Upper lobe of left lung (tissue), 6 donors: ENCODE results near the gene EIF2B4. TPM values are rescaled to one million over a fixed set of nuclear protein-coding genes. Genes with fewer than 3 reads are reported as not detected.
A peak's percentile ranks its signal among the peaks of the same experiment; 100 is the strongest.

Experiments
- ATAC-seq, 2 donors: fragments of 200-7000 bp; cut with Tn5 transposase; one replicate each; pipeline ENCODE4 v1.9.1; 2022; ENCODE audit warnings: mild to moderate bottlenecking in 2 of 2, moderate library complexity in 2 of 2; ENCODE audit not compliant: low FRiP score in 2 of 2
- DNase-seq, 2 donors: peaks; one replicate each; pipeline ENCODE4 v3.0.0-alpha.2; 2019 to 2020
- H3K27ac ChIP-seq, 4 donors: fragments of 200-600 bp; sonication (generic); one replicate each; pipeline ENCODE4 v1.5.1; 2016 to 2019
- H3K27me3 ChIP-seq, 4 donors: fragments of 200-600 bp; sonication (generic); one replicate each; pipeline ENCODE4 v1.5.1; 2017 to 2019
- H3K36me3 ChIP-seq, 4 donors: fragments of 200-600 bp; sonication (generic); one replicate each; pipeline ENCODE4 v1.5.1; 2016 to 2019
- H3K4me1 ChIP-seq, 4 donors: fragments of 200-600 bp; sonication (generic); one replicate each; pipeline ENCODE4 v1.5.1; 2018 to 2019
- H3K4me3 ChIP-seq, 4 donors: fragments of 200-600 bp; sonication (generic); one replicate each; pipeline ENCODE4 v1.5.1; 2017 to 2019; ENCODE audit warnings: mild to moderate bottlenecking in 2 of 4, moderate library complexity in 1 of 4
- H3K9me3 ChIP-seq, 4 donors: fragments of 200-600 bp; sonication (generic); one replicate each; pipeline ENCODE4 v1.5.1; 2018 to 2019
- EP300 ChIP-seq, 4 donors: sonication (generic); formaldehyde crosslinking; IDR thresholded peaks; one replicate each; pipeline ENCODE4 v1.5.1; 2017; ENCODE audit warnings: antibody characterized with exemption in 4 of 4, control low read depth in 2 of 4
- POLR2A ChIP-seq, 4 donors: fragments of 450-650 bp; IDR thresholded peaks; one replicate each; pipeline ENCODE4 v1.5.1; 2016 to 2017; ENCODE audit warnings: antibody characterized with exemption in 4 of 4, mild to moderate bottlenecking in 2 of 4
- POLR2AphosphoS5 ChIP-seq, 2 donors: sonication (generic); formaldehyde crosslinking; IDR thresholded peaks; one replicate each; pipeline ENCODE4 v1.5.1; 2017; ENCODE audit warnings: antibody characterized with exemption in 2 of 2
- WGBS, 2 donors: methylation state at CpG; one replicate each; pipeline ENCODE4 v1.1.5; 2017 to 2018; 5-methylcytosine and 5-hydroxymethylcytosine counted together
- total RNA-seq, 6 donors: library from RNA; depleted of rRNA in 4 of 6; stranded (reverse); fragments of >200 nt in 4 of 6; gene quantifications; one replicate each; pipeline versions ENCODE4 v1.1.0 to v1.2.1, GENCODE V29; 2016 to 2021
- TF ChIP-seq, protein P1 (sequence below), 6 experiments: fragments of 450-650 bp in 4 of 6; fragments of 200-600 bp in 2 of 6; sonication (generic) in 2 of 6; IDR thresholded peaks; one replicate each; pipeline ENCODE4 v1.5.1; 2016 to 2019; ENCODE audit warnings: antibody characterized with exemption in 6 of 6
- donor health status: DM: no; HTN: no; CAD: no; lungs with moderate emphysema.
- donor health status: DM: no; HTN: yes; CAD: no; lungs with severe emphysema.

The EIF2B4 gene
- total RNA-seq, 6 donors from 2014 or later = 24.8 to 48.2 (median 29.8) TPM

DNA sequence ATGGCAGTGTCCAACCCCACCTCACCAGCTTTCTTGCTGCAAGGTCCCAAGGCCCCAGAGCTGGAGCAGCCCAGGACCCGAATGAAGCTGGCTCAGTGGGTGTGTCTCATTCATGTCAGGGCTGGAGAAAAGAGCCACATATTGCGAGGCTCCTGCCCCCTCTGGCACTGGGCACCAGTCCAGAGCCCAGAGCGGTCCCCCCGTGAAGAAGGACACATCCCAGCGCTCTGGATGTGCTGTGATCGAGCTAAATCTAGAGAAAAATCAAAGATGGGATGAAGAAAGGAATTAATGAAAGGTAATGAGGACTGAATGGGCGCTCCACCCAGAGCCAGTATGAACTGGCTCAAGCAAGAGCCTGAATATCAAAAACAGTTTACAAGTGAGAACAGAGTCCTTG is 34.0 kb downstream of the EIF2B4 start:
- H3K36me3 ChIP-seq = peaks cover 47 to 99% (median 84%) of the 10 kb centered on the region in 4 donors
- no peaks in the 10 kb centered on the region for H3K9me3 ChIP-seq
- ATAC-seq (no peak), DNase-seq (no peak)
- TF ChIP-seq, protein P1, sequence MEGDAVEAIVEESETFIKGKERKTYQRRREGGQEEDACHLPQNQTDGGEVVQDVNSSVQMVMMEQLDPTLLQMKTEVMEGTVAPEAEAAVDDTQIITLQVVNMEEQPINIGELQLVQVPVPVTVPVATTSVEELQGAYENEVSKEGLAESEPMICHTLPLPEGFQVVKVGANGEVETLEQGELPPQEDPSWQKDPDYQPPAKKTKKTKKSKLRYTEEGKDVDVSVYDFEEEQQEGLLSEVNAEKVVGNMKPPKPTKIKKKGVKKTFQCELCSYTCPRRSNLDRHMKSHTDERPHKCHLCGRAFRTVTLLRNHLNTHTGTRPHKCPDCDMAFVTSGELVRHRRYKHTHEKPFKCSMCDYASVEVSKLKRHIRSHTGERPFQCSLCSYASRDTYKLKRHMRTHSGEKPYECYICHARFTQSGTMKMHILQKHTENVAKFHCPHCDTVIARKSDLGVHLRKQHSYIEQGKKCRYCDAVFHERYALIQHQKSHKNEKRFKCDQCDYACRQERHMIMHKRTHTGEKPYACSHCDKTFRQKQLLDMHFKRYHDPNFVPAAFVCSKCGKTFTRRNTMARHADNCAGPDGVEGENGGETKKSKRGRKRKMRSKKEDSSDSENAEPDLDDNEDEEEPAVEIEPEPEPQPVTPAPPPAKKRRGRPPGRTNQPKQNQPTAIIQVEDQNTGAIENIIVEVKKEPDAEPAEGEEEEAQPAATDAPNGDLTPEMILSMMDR (IDR thresholded peaks at IDR 0.05) = no peak
- no peak for TF ChIP-seq EP300 (IDR thresholded peaks at IDR 0.05)
- TF ChIP-seq POLR2A (IDR thresholded peaks at IDR 0.05) = no peak
- no peak for TF ChIP-seq POLR2AphosphoS5 (IDR thresholded peaks at IDR 0.05)
- no peaks in the 10 kb centered on the region for H3K27me3 ChIP-seq
- 92 to 99% methylated on average over 7 of the region's 7 CpGs for WGBS, 2 donors
- H3K4me1 ChIP-seq = no peaks in the 10 kb centered on the region
- H3K4me3 ChIP-seq = no peak overlapping the region
- H3K27ac ChIP-seq = no peak overlapping the region

DNA sequence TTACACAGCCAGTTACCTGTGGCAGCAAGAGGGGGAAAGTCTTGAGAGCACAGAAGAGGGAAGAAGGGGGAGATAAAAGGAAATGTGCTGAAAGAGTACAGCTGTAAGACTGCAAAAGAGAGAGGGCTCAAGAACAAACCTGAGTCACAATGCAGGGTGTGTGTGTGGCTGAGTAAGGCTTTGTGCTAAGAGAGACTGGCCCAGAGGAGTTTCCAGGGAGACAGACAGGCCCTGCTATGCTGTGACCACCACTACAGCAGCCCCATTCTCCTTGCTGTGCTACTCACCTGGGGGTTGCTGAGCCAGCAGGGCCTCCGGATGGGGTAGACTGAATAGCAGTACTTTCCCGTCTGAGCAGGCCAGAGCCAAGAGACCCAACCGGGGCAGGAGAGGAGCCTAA is 34.8 kb downstream of the EIF2B4 start:
- H3K27ac ChIP-seq = no peak overlapping the region
- TF ChIP-seq POLR2AphosphoS5 (IDR thresholded peaks at IDR 0.05) (no peak), EP300 (IDR thresholded peaks at IDR 0.05) (no peak), POLR2A (IDR thresholded peaks at IDR 0.05) (no peak)
- TF ChIP-seq, protein P1 (IDR thresholded peaks at IDR 0.05) = no peak
- DNase-seq (no peak), ATAC-seq (no peak)
- H3K4me3 ChIP-seq = no peak overlapping the region
- 82 to 87% methylated on average over 3 of the region's 3 CpGs for WGBS, 2 donors
- no peaks in the 10 kb centered on the region for H3K9me3 ChIP-seq
- H3K36me3 ChIP-seq = peaks cover 44 to 99% (median 80%) of the 10 kb centered on the region in 4 donors
- no peaks in the 10 kb centered on the region for H3K27me3 ChIP-seq
- no peaks in the 10 kb centered on the region for H3K4me1 ChIP-seq

DNA sequence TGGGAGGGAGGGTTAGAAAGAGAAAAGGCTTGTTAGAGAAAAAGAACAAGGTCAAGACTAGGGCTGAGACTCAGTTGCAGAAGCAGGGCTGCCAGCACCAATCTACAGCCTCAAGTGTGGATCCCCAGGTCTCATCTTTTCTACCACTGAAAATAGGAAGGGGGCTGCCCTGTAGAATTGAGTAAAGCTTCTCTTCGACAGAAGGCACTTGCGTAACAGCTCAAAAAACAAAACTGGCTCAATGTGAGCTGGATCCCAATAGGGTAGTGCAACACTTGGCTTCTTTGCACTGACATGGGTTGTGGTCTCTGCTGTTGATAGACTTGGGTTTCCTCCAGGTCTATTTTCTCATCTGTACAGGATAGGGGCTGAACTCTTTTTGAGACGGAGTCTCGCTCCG is 45.4 kb downstream of the EIF2B4 start:
- H3K27me3 ChIP-seq = no peaks in the 10 kb centered on the region
- TF ChIP-seq EP300 (IDR thresholded peaks at IDR 0.05) (no peak), POLR2AphosphoS5 (IDR thresholded peaks at IDR 0.05) (no peak), POLR2A (IDR thresholded peaks at IDR 0.05) (no peak)
- TF ChIP-seq, protein P1 (IDR thresholded peaks at IDR 0.05) = no peak
- no peak for DNase-seq
- H3K9me3 ChIP-seq = no peaks in the 10 kb centered on the region
- no peak overlapping the region for H3K4me3 ChIP-seq
- H3K4me1 ChIP-seq = peaks cover 17 to 27% (median 23%) of the 10 kb centered on the region in 4 donors
- ATAC-seq = no peak
- peaks cover 20 to 39% (median 31%) of the 10 kb centered on the region in 4 donors for H3K36me3 ChIP-seq
- WGBS, 2 donors = 80 to 91% methylated on average over 5 of the region's 5 CpGs
- no peak overlapping the region for H3K27ac ChIP-seq

DNA sequence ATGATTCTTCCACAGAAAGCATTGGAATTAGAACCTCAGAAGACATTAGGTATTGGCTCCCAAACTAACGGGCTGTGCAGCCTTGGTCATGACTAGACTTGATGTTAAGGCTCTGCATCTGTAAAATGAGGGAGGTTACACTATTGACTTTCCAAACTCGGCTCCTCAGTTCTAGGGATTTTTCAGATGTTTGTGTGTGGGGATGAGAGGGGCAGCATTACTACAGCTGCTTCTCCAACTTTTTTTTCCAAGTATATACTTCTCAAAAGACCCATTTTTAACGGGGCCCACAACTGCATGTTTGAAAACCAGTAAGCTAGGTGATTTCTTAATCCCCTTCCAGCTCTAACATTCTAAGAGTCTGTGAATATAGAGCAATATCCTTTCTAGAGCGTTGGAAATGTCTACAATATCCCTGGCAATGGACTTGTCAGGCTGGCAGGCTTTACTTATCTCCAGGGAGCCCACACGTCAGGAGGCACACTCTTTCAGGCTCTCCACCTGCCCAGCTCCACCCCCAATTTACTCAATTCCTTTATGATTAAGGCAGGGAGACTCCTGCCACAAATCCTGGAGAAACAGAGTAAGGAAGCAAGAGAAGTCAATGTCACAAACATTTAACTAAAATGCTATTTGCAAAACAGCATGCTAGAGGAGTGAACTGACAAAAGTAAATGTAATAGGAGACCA is 46.4 kb downstream of the EIF2B4 start:
- TF ChIP-seq EP300 (IDR thresholded peaks at IDR 0.05) = no peak
- no peak for TF ChIP-seq POLR2A (IDR thresholded peaks at IDR 0.05)
- TF ChIP-seq, protein P1 (IDR thresholded peaks at IDR 0.05) = no peak
- TF ChIP-seq POLR2AphosphoS5 (IDR thresholded peaks at IDR 0.05) = no peak
- peak overlapping the region; percentile 27 to 93 (median 66) for H3K4me3 ChIP-seq
- H3K27me3 ChIP-seq = no peaks in the 10 kb centered on the region
- no peaks in the 10 kb centered on the region for H3K9me3 ChIP-seq
- ATAC-seq (peak in 1 of 2 donors; percentile 2), DNase-seq (peak in 1 of 2 donors; percentile 61)
- WGBS, 2 donors = 23 to 24% methylated on average over 5 of the region's 5 CpGs
- peak overlapping the region; percentile 92 to 97 (median 95) for H3K27ac ChIP-seq
- H3K36me3 ChIP-seq = peaks cover 12 to 29% (median 21%) of the 10 kb centered on the region in 4 donors
- peaks cover 17 to 27% (median 23%) of the 10 kb centered on the region in 4 donors for H3K4me1 ChIP-seq
